Activated CD4-positive, CD25-positive, alpha-beta regulatory T cell treated with anti-CD3 and anti-CD28 coated beads, Interleukin-2, amount 50 U/mL, for 16 hours (primary cell): ENCODE data around the gene ACACA.

ENCODE experiments used
- DNase-seq: peaks from one replicate; pipeline ENCODE4 v3.0.0-alpha.2; 2020; ENCODE audit warnings: low read depth, low spot score

The ACACA gene

GRCh38 chr17:37039269-37039668, 367.4 kb downstream of the ACACA start:
- no peak for DNase-seq

- DNase-seq, result no peak
Observed at GRCh38 chr17:37037590-37038155, 369.0 kb downstream of the ACACA start.
